B cell (primary cell): Measurements from ENCODE around the gene SH3RF3.

Experiments used
- EZH2 ChIP-seq: IDR thresholded peaks from 2 replicates; pipeline ENCODE4 v1.6.1; 2012; ENCODE audit warnings: borderline replicate concordance, low read depth, mild to moderate bottlenecking, moderate library complexity, low read length; ENCODE audit not compliant: insufficient read depth, poor library complexity, severe bottlenecking
- TF ChIP-seq, protein P1 (sequence below): fragments of 200-600 bp; IDR thresholded peaks from one replicate; pipeline ENCODE4 v1.8.0; 2022; ENCODE audit warnings: antibody characterized with exemption, mild to moderate bottlenecking

DNA sequence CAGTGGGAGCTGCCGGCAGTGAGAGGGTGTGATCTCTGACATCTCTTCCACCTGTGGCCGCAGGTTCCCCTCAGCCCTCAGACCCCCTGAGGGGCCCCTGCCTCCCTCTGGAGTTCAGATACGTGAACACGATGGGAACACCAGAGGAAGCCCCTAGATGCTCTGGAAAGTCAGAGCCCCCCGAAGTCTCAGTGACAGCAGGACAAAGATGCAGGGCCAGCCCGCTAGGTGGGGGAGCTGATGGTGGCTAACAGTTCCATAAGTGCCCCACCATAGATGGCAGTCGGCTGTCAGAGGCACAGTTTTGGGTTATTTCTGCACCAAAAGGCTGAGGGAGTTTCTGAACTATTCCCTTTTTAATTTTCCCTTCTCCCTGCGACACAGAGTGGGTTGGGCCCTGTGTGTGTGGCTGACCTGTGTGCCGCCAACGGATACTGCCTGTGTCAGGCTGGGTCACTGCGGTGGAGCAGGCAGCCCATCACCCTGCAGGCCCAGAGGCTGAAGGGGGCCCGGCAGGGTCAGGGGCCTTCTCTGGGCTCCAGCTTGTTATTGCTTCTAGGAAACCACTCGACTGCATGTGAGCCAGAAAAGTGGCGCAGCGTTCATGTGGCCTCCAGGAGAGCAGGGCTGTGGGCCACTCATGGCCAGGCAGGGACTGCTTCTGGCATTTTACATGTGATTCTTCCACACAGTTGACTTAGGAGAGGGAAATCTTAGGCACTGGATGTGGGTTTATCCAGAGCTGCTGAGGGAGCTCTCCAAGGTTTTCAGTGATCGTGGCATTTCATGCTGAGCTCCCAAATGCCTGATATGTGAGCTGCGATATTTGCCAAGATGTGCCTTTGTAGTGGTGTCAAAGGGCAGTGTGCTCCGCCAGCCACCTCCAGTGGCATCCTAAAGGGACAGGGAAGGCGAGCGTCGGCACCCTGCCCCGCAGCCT, 225.1 kb downstream of the SH3RF3 start:
- TF ChIP-seq, protein P1, sequence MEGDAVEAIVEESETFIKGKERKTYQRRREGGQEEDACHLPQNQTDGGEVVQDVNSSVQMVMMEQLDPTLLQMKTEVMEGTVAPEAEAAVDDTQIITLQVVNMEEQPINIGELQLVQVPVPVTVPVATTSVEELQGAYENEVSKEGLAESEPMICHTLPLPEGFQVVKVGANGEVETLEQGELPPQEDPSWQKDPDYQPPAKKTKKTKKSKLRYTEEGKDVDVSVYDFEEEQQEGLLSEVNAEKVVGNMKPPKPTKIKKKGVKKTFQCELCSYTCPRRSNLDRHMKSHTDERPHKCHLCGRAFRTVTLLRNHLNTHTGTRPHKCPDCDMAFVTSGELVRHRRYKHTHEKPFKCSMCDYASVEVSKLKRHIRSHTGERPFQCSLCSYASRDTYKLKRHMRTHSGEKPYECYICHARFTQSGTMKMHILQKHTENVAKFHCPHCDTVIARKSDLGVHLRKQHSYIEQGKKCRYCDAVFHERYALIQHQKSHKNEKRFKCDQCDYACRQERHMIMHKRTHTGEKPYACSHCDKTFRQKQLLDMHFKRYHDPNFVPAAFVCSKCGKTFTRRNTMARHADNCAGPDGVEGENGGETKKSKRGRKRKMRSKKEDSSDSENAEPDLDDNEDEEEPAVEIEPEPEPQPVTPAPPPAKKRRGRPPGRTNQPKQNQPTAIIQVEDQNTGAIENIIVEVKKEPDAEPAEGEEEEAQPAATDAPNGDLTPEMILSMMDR: no peak
- TF ChIP-seq EZH2: no peak
